ENCODE measurements around the gene HAUS1. TPM values are rescaled to one million over a fixed set of nuclear protein-coding genes. Genes with fewer than 3 reads are reported as not detected.

HAUS1 gene
- polyA plus RNA-seq, 3 donors, result 12.1 to 50.4 (median 34.6) TPM

DNA sequence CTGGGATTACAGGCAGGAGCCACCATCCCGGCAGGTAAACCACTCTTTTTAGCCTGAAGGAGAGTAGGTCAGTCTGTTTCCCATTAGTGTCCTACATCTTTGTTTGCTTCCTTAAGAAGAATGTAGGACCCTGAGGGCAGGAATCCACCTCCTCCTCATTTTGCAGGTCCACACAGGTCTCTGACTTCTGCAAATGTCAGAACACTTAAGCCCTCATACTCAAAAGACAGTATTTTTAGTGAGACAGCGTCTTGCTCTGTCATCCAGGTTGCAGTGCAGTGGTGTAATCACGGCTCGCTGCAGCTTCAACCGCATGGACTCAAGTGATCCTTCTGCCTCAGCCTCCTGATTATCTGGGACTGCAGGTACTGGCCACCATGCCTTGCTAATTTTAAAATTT, 41.4 kb upstream of the HAUS1 start:
- no peaks in the 10 kb centered on the region for H3K36me3 ChIP-seq (replicated peaks in 1 of 2; ENCODE audit: control insufficient read depth in 1 of 2, insufficient read depth in 2 of 2, low read length in 2 of 2)
- H3K9ac ChIP-seq (ENCODE audit: insufficient read depth, low read length, poor library complexity, severe bottlenecking), result no peak overlapping the region
- no peak overlapping the region for H3K4me3 ChIP-seq (replicated peaks in 1 of 3; ENCODE audit: low read depth in 2 of 3, low read length in 3 of 3)
- DNase-seq, result no peak
- Mint-ChIP-seq H3K9me3 (no peaks in the 10 kb centered on the region), H3K4me1 (peaks cover 43% of the 10 kb centered on the region), H3K4me3 (no peak overlapping the region), H3K36me3 (peaks cover 5 to 20% of the 10 kb centered on the region in 2 donors), H3K27me3 (ENCODE audit: low read depth in 3 of 3) (peaks cover 0 to 1% (median 0%) of the 10 kb centered on the region in 3 donors), H3K27ac (peak overlapping the region in 4 of 7 donors; percentile 13 to 76 (median 31))
- TF ChIP-seq, protein P1, sequence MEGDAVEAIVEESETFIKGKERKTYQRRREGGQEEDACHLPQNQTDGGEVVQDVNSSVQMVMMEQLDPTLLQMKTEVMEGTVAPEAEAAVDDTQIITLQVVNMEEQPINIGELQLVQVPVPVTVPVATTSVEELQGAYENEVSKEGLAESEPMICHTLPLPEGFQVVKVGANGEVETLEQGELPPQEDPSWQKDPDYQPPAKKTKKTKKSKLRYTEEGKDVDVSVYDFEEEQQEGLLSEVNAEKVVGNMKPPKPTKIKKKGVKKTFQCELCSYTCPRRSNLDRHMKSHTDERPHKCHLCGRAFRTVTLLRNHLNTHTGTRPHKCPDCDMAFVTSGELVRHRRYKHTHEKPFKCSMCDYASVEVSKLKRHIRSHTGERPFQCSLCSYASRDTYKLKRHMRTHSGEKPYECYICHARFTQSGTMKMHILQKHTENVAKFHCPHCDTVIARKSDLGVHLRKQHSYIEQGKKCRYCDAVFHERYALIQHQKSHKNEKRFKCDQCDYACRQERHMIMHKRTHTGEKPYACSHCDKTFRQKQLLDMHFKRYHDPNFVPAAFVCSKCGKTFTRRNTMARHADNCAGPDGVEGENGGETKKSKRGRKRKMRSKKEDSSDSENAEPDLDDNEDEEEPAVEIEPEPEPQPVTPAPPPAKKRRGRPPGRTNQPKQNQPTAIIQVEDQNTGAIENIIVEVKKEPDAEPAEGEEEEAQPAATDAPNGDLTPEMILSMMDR (IDR thresholded peaks at IDR 0.05), result no peak
- intact Hi-C loops (cut with micrococcal nuclease), result no loop called here
- peaks cover 97% of the 10 kb centered on the region for H3K79me2 ChIP-seq (ENCODE audit: insufficient read depth, low read length)
- H3K9me3 ChIP-seq (replicated peaks in 1 of 2; ENCODE audit: control insufficient read depth in 1 of 2, insufficient read depth in 1 of 2, low read length in 2 of 2), result no peaks in the 10 kb centered on the region
- H3K4me2 ChIP-seq (replicated peaks; ENCODE audit: extremely low read depth, low read length, poor library complexity, severe bottlenecking), result no peak overlapping the region
- H3K27ac ChIP-seq (ENCODE audit: low read depth in 1 of 2, low read length in 2 of 2), result peak overlapping the region in 1 of 2 donors; percentile 1
- H3K27me3 ChIP-seq (ENCODE audit: control insufficient read depth in 2 of 2, insufficient read depth in 2 of 2, low read length in 2 of 2), result no peaks in the 10 kb centered on the region
- H4K20me1 ChIP-seq (ENCODE audit: insufficient read depth, low read length), result peaks cover 78% of the 10 kb centered on the region
- 76% methylated on average over 5 of the region's 5 CpGs for WGBS (ENCODE audit: insufficient coverage)
- no peak overlapping the region for H2AFZ ChIP-seq (ENCODE audit: insufficient read depth, low read depth, low read length, poor library complexity, severe bottlenecking)
- H3K4me1 ChIP-seq (ENCODE audit: control insufficient read depth in 1 of 2, insufficient read depth in 2 of 2, low read length in 2 of 2), result peaks cover 7 to 13% of the 10 kb centered on the region in 2 donors

DNA sequence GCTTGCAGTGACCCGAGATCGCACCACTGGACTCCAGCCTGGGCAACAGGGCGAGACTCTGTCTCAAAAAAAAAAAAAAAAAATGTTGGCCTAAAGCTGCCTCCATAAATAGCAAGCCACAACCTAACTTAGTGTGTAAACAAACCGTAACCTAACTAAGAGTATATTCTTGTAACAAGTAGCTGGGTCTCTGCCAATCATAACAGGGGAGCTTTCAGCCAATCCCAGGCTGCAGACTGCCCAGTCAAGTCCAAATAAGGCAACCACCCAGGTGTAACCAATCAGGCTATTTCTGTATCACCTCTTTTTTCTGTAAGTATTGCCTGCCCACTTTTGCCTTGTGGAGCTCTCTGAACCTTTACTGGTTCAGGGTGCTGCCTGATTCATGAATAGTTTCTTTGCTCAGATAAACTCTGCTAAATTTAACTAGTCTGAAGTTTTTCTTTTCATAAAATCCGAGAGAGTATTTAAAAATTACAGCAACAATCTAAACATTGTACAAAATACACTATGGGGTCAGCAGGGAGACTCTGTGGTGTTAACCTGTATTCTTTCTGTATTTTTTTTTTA, 36.7 kb upstream of the HAUS1 start:
- H3K4me1 ChIP-seq (ENCODE audit: control insufficient read depth in 1 of 2, insufficient read depth in 2 of 2, low read length in 2 of 2), result peaks cover 25 to 38% of the 10 kb centered on the region in 2 donors
- WGBS (ENCODE audit: insufficient coverage), result 100% methylated on average over 2 of the region's 5 CpGs
- H3K27ac Mint-ChIP-seq, result peak overlapping the region in 1 of 7 donors; percentile 36

More for the DNA sequence above, 36.7 kb upstream of the HAUS1 start:
- intact Hi-C loops (cut with micrococcal nuclease), result no loop called here
- Mint-ChIP-seq H3K9me3 (no peaks in the 10 kb centered on the region), H3K4me1 (peaks cover 54% of the 10 kb centered on the region), H3K27me3 (ENCODE audit: low read depth in 3 of 3) (peaks cover 0 to 1% (median 0%) of the 10 kb centered on the region in 3 donors), H3K36me3 (peaks cover 6 to 18% of the 10 kb centered on the region in 2 donors), H3K4me3 (no peak overlapping the region)
- Histone ChIP-seq H3K27me3 (ENCODE audit: control insufficient read depth in 2 of 2, insufficient read depth in 2 of 2, low read length in 2 of 2) (no peaks in the 10 kb centered on the region), H3K4me3 (replicated peaks in 1 of 3; ENCODE audit: low read depth in 2 of 3, low read length in 3 of 3) (no peak overlapping the region), H3K27ac (ENCODE audit: low read depth in 1 of 2, low read length in 2 of 2) (no peak overlapping the region), H4K20me1 (ENCODE audit: insufficient read depth, low read length) (peaks cover 67% of the 10 kb centered on the region), H3K36me3 (replicated peaks in 1 of 2; ENCODE audit: control insufficient read depth in 1 of 2, insufficient read depth in 2 of 2, low read length in 2 of 2) (no peaks in the 10 kb centered on the region), H3K9me3 (replicated peaks in 1 of 2; ENCODE audit: control insufficient read depth in 1 of 2, insufficient read depth in 1 of 2, low read length in 2 of 2) (no peaks in the 10 kb centered on the region), H3K4me2 (replicated peaks; ENCODE audit: extremely low read depth, low read length, poor library complexity, severe bottlenecking) (no peak overlapping the region), H3K9ac (ENCODE audit: insufficient read depth, low read length, poor library complexity, severe bottlenecking) (no peak overlapping the region), H3K79me2 (ENCODE audit: insufficient read depth, low read length) (peaks cover 100% of the 10 kb centered on the region), H2AFZ (ENCODE audit: insufficient read depth, low read depth, low read length, poor library complexity, severe bottlenecking) (no peak overlapping the region)
- TF ChIP-seq, protein P1 (IDR thresholded peaks at IDR 0.05), result no peak
- DNase-seq, result no peak

Data from CD14-positive monocyte (primary cell).